HEK293 (cell line): ENCODE measurements around the gene SF3B2.

Source experiments
- ZBTB1 ChIP-seq: fragments of 450-650 bp; formaldehyde crosslinking; IDR thresholded peaks from 2 replicates; pipeline ENCODE4 v1.5.1; 2016; ENCODE audit warnings: missing biosample characterization, missing genetic modification characterization
- ZFHX2 ChIP-seq: fragments of 450-650 bp; formaldehyde crosslinking; conservative IDR thresholded peaks from 2 replicates; pipeline ENCODE4 v1.5.1; 2016; ENCODE audit warnings: missing biosample characterization, missing genetic modification characterization
- ZNF391 ChIP-seq: fragments of 450-650 bp; formaldehyde crosslinking; IDR thresholded peaks from 2 replicates; pipeline ENCODE4 v1.5.1; 2016; ENCODE audit warnings: low read depth, missing biosample characterization, missing genetic modification characterization, borderline replicate concordance
- TF ChIP-seq, protein P1 (sequence below): fragments of 450-650 bp; formaldehyde crosslinking; IDR thresholded peaks from 2 replicates; pipeline ENCODE4 v1.5.1; 2016; ENCODE audit warnings: missing biosample characterization, missing genetic modification characterization
- TF ChIP-seq, protein P2 (sequence below): fragments of 450-650 bp; formaldehyde crosslinking; IDR thresholded peaks from 2 replicates; pipeline ENCODE4 v1.5.1; 2016; ENCODE audit warnings: missing biosample characterization, missing genetic modification characterization, low read depth
- TF ChIP-seq, protein P3 (sequence below): fragments of 450-650 bp; formaldehyde crosslinking; IDR thresholded peaks from 2 replicates; pipeline ENCODE4 v1.5.1; 2016; ENCODE audit warnings: missing biosample characterization, missing genetic modification characterization
- TF ChIP-seq, protein P4 (sequence below): fragments of 450-650 bp; formaldehyde crosslinking; IDR thresholded peaks from 2 replicates; pipeline ENCODE4 v1.5.1; 2016; ENCODE audit warnings: missing biosample characterization, missing genetic modification characterization

DNA sequence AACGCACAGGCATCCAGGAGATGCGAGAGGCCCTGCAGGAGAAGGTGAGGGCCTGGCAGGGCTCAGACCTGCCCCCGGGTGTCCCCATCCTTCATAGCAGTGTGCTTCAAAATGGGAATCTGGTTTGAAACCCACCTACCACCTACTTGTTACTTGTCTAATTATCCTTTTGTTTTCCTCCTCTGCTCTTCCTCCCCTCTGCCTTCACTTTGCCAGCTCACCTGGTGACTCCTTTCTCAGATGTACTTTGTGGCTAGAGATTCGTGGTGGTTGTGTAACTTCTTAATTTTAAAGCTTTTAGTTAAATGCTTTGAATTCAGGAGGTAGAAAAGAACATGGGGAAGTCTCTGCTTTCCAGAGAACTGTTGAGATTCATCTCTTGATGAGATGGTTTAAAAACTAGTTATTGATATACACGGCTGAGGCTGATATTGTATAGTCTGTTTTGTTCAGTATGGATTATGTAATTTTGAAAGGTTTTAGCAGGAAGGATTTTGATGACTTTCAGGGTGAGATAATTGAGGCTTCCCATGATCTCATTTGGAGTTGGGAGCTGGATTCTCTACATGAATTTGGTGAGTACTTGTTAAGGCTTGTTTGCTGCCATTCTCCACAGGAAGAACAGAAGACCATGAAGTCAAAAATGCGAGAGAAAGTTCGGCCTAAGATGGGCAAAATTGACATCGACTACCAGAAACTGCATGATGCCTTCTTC is 8.0 kb downstream of the SF3B2 start:
- TF ChIP-seq, protein P1, sequence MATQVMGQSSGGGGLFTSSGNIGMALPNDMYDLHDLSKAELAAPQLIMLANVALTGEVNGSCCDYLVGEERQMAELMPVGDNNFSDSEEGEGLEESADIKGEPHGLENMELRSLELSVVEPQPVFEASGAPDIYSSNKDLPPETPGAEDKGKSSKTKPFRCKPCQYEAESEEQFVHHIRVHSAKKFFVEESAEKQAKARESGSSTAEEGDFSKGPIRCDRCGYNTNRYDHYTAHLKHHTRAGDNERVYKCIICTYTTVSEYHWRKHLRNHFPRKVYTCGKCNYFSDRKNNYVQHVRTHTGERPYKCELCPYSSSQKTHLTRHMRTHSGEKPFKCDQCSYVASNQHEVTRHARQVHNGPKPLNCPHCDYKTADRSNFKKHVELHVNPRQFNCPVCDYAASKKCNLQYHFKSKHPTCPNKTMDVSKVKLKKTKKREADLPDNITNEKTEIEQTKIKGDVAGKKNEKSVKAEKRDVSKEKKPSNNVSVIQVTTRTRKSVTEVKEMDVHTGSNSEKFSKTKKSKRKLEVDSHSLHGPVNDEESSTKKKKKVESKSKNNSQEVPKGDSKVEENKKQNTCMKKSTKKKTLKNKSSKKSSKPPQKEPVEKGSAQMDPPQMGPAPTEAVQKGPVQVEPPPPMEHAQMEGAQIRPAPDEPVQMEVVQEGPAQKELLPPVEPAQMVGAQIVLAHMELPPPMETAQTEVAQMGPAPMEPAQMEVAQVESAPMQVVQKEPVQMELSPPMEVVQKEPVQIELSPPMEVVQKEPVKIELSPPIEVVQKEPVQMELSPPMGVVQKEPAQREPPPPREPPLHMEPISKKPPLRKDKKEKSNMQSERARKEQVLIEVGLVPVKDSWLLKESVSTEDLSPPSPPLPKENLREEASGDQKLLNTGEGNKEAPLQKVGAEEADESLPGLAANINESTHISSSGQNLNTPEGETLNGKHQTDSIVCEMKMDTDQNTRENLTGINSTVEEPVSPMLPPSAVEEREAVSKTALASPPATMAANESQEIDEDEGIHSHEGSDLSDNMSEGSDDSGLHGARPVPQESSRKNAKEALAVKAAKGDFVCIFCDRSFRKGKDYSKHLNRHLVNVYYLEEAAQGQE (tag by site-specific recombination), result no peak
- TF ChIP-seq ZNF391 (tag by site-specific recombination), result no peak
- no peak for TF ChIP-seq ZFHX2 (tag by site-specific recombination)
- TF ChIP-seq ZBTB1 (tag by site-specific recombination), result no peak
- TF ChIP-seq, protein P2, sequence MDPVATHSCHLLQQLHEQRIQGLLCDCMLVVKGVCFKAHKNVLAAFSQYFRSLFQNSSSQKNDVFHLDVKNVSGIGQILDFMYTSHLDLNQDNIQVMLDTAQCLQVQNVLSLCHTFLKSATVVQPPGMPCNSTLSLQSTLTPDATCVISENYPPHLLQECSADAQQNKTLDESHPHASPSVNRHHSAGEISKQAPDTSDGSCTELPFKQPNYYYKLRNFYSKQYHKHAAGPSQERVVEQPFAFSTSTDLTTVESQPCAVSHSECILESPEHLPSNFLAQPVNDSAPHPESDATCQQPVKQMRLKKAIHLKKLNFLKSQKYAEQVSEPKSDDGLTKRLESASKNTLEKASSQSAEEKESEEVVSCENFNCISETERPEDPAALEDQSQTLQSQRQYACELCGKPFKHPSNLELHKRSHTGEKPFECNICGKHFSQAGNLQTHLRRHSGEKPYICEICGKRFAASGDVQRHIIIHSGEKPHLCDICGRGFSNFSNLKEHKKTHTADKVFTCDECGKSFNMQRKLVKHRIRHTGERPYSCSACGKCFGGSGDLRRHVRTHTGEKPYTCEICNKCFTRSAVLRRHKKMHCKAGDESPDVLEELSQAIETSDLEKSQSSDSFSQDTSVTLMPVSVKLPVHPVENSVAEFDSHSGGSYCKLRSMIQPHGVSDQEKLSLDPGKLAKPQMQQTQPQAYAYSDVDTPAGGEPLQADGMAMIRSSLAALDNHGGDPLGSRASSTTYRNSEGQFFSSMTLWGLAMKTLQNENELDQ (tag by site-specific recombination), result no peak
- TF ChIP-seq, protein P3, sequence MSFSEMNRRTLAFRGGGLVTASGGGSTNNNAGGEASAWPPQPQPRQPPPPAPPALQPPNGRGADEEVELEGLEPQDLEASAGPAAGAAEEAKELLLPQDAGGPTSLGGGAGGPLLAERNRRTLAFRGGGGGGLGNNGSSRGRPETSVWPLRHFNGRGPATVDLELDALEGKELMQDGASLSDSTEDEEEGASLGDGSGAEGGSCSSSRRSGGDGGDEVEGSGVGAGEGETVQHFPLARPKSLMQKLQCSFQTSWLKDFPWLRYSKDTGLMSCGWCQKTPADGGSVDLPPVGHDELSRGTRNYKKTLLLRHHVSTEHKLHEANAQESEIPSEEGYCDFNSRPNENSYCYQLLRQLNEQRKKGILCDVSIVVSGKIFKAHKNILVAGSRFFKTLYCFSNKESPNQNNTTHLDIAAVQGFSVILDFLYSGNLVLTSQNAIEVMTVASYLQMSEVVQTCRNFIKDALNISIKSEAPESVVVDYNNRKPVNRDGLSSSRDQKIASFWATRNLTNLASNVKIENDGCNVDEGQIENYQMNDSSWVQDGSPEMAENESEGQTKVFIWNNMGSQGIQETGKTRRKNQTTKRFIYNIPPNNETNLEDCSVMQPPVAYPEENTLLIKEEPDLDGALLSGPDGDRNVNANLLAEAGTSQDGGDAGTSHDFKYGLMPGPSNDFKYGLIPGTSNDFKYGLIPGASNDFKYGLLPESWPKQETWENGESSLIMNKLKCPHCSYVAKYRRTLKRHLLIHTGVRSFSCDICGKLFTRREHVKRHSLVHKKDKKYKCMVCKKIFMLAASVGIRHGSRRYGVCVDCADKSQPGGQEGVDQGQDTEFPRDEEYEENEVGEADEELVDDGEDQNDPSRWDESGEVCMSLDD, result no peak
- TF ChIP-seq, protein P4, sequence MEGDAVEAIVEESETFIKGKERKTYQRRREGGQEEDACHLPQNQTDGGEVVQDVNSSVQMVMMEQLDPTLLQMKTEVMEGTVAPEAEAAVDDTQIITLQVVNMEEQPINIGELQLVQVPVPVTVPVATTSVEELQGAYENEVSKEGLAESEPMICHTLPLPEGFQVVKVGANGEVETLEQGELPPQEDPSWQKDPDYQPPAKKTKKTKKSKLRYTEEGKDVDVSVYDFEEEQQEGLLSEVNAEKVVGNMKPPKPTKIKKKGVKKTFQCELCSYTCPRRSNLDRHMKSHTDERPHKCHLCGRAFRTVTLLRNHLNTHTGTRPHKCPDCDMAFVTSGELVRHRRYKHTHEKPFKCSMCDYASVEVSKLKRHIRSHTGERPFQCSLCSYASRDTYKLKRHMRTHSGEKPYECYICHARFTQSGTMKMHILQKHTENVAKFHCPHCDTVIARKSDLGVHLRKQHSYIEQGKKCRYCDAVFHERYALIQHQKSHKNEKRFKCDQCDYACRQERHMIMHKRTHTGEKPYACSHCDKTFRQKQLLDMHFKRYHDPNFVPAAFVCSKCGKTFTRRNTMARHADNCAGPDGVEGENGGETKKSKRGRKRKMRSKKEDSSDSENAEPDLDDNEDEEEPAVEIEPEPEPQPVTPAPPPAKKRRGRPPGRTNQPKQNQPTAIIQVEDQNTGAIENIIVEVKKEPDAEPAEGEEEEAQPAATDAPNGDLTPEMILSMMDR, result no peak
